Adrenal gland (tissue), 12 donors: Measurements from ENCODE around the gene EML6. TPM values are rescaled to one million over a fixed set of nuclear protein-coding genes. Genes with fewer than 3 reads are reported as not detected.
A peak's percentile ranks its signal among the peaks of the same experiment; 100 is the strongest.

ENCODE experiments used
- DNase-seq, 7 donors: peaks; one replicate each; pipeline ENCODE4 v3.0.0-alpha.2; 2019 to 2020
- H3K27ac ChIP-seq, 5 donors: fragments of 200-600 bp; sonication (generic) in 4 of 5; 1 replicate in 3 of 5; 2 replicates in 2 of 5; pipeline versions ENCODE4 v1.5.1 to v1.8.0; 2016 to 2020; ENCODE audit warnings: mild to moderate bottlenecking in 1 of 5
- H3K27me3 ChIP-seq: fragments of 200-600 bp; 2 replicates; pipeline ENCODE4 v1.8.0; 2021
- H3K36me3 ChIP-seq, 2 donors: fragments of 200-600 bp; replicated peaks in 1 of 2; 1 replicate in 1 of 2; 2 replicates in 1 of 2; pipeline versions ENCODE4 v1.5.1 to v1.8.0; 2018 to 2022
- H3K4me1 ChIP-seq, 2 donors: fragments of 200-600 bp; replicated peaks in 1 of 2; 1 replicate in 1 of 2; 2 replicates in 1 of 2; pipeline versions ENCODE4 v1.5.1 to v1.8.0; 2018 to 2021
- H3K4me3 ChIP-seq, 4 donors: fragments of 200-600 bp; sonication (generic) in 3 of 4; one replicate each; pipeline ENCODE4 v1.5.1; 2016 to 2018
- H3K9me3 ChIP-seq, 3 donors: fragments of 200-600 bp; sonication (generic) in 1 of 3; replicated peaks in 1 of 3; 1 replicate in 2 of 3; 2 replicates in 1 of 3; pipeline versions ENCODE4 v1.5.1 to v1.8.0; 2016 to 2021
- CTCF ChIP-seq, 6 experiments: fragments of 450-650 bp in 4 of 6; fragments of 200-600 bp in 2 of 6; sonication (generic) in 1 of 6; IDR thresholded peaks; 1 replicate in 5 of 6; 2 replicates in 1 of 6; pipeline versions ENCODE4 v1.5.1 to v1.8.0; 2016 to 2021; ENCODE audit warnings: antibody characterized with exemption in 6 of 6, mild to moderate bottlenecking in 2 of 6, moderate library complexity in 1 of 6
- POLR2A ChIP-seq, 2 donors: fragments of 450-650 bp; IDR thresholded peaks; one replicate each; pipeline ENCODE4 v1.6.1; 2017; ENCODE audit warnings: antibody characterized with exemption in 2 of 2, mild to moderate bottlenecking in 2 of 2, moderate library complexity in 1 of 2
- WGBS, 4 donors: extraction: QIAGEN DNeasy Blood & Tissue Kit in 2 of 4; methylation state at CpG; one replicate each; pipeline versions ENCODE4 v1.1.5 to v1.1.7; 2013 to 2017; 5-methylcytosine and 5-hydroxymethylcytosine counted together
- intact Hi-C, 2 donors: fragments of 100-400 bp; cut with DNase I; formaldehyde crosslinking; loops; one replicate each; pipeline versions ENCODE4 v1.14.1 to v1.15.0; 2022 to 2023
- polyA plus RNA-seq, 3 donors: library from polyadenylated mRNA; stranded (reverse); fragments of 200-250 nt in 2 of 3; fragments of 350-450 nt in 1 of 3; fragmentation: Illumina TruSeq in 1 of 3; extraction: RNeasy Lipid Tissue Mini Kit (QIAGEN cat#74804) in 1 of 3; gene quantifications; one replicate each; pipeline ENCODE4 v1.2.3, GENCODE V29; 2013 to 2014
- total RNA-seq, 9 donors: library from RNA; depleted of rRNA in 4 of 9; stranded (reverse); fragments of >200 nt in 4 of 9; fragments of 120-200 nt in 1 of 9; fragmentation: NEBNext Ultra II Directional in 1 of 9; extraction: Animal tissue kit (Norgen Biotek cat#: 25700) in 1 of 9; gene quantifications; one replicate each; pipeline versions ENCODE4 v1.1.0 to v1.2.4, GENCODE V29; 2013 to 2023
- donor health status: healthy with polysubstance abuse.
- donor health status: Bipolar disorder and iron deficiency.
- donor health status: DM: yes; HTN: yes; CAD: no.
- donor health status: DM: no; HTN: no; CAD: no.
- donor health status: DM: no; HTN: no; CAD: no.
- donor health status: DM: yes; HTN: yes; CAD: no.

The EML6 gene
- total and polyA plus RNA-seq, 12 donors = 6.0 to 19.3 (median 10.9) TPM

DNA sequence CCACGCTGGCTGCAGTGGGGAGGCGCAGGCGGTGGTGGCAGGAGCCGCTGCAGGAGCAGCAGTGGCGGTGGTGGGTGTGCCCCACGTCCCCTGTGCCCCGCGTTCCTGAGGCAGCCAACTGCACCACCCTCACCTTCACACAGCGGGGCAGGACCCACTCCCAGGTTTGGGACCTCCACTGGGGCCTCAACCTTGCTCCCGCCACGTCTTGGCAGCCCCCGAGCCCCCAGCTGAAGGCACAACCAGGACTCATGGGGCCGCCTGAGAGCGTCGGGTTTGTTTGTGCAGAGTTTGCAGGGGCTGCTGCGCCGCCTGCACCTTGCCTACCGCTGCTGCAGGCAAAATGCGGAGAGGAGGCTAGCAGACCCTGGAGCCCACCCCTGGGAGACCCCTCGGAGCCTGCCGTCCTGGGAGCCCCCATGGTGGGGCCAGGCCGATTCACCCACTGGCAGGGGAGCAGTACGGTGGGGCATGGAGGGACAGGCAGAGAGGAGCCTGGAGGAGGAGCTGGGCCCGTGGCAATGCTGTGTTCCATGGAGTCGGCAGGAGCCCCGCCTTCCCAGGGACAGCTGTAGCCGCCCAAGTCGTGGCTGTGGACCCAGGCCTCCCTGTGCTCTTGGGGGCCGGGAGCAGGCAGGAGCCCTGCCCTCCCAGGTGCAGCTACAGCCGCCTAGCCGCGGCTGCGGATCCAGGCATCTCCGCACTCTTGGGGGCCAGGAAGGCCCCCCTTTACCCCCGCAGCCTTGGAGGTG, 14.7 kb upstream of the EML6 start:
- Histone ChIP-seq H3K9me3 (no peaks in the 10 kb centered on the region), H3K36me3 (no peaks in the 10 kb centered on the region), H3K27ac (peak overlapping the region in 3 of 5 donors; percentile 27 to 66 (median 31)), H3K27me3 (no peaks in the 10 kb centered on the region), H3K4me1 (peaks cover 0 to 16% of the 10 kb centered on the region in 2 donors), H3K4me3 (peak overlapping the region in 2 of 4 donors; percentile 29 to 51)
- TF ChIP-seq POLR2A (IDR thresholded peaks at IDR 0.05) (no peak), CTCF (IDR thresholded peaks at IDR 0.05) (peak in 3 of 6 experiments; percentile 13 to 31 (median 19))
- DNase-seq = peak; percentile 37 to 72 (median 58)
- intact Hi-C loops = loop anchor here in 1 of 2 donors (10.0 kb wide), 2 partner anchors 184 to 604 kb away; no protein-coding TSS in a partner anchor
- 12 to 51% (median 30%) methylated on average over 6 to 35 of the region's 35 CpGs for WGBS, 4 donors

DNA sequence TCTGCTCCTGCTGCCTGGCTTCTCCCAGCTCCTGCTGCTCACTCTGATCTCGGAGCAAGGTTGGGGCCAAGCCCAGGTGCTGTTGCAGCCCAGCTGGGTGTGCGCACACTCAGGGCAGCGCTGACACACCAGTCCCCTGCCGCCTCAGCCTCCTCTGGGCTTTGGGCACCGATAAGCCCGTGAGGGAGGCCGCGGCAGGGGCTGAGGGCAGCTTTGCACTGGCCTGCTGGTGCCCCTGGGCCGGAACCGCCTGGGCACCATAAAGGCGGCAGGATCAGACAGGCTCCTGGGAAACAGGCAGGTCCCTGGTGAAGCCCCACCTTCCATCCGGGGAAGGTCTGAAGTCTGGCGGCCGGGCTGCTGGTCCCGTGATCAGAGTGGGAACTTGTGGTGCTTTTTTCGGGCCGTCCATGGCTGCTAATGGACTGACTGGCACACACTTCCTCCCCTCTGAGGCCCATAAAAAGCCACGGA, 14.1 kb upstream of the EML6 start:
- no peaks in the 10 kb centered on the region for H3K9me3 ChIP-seq
- H3K4me3 ChIP-seq = peak overlapping the region in 2 of 4 donors; percentile 29 to 51
- peaks cover 0 to 14% of the 10 kb centered on the region in 2 donors for H3K4me1 ChIP-seq
- intact Hi-C loops = loop anchor here in 1 of 2 donors (10.0 kb wide), 2 partner anchors 185 to 605 kb away; no protein-coding TSS in a partner anchor
- H3K27me3 ChIP-seq = no peaks in the 10 kb centered on the region
- peak in 5 of 7 donors; percentile 14 to 66 (median 39) for DNase-seq
- WGBS, 4 donors = 41 to 46% (median 46%) methylated on average over 8 to 18 of the region's 18 CpGs
- H3K36me3 ChIP-seq = no peaks in the 10 kb centered on the region
- TF ChIP-seq POLR2A (IDR thresholded peaks at IDR 0.05) (peak in 1 of 2 donors; percentile 4), CTCF (IDR thresholded peaks at IDR 0.05) (no peak)
- H3K27ac ChIP-seq = peak overlapping the region in 3 of 5 donors; percentile 27 to 66 (median 31)

- peaks cover 0 to 11% of the 10 kb centered on the region in 2 donors for H3K4me1 ChIP-seq
- TF ChIP-seq POLR2A (IDR thresholded peaks at IDR 0.05) = no peak
- H3K27ac ChIP-seq = no peak overlapping the region
- H3K27me3 ChIP-seq = no peaks in the 10 kb centered on the region
- H3K36me3 ChIP-seq = no peaks in the 10 kb centered on the region
- H3K4me3 ChIP-seq = no peak overlapping the region
- 75 to 93% (median 89%) methylated on average over 3 to 10 of the region's 10 CpGs for WGBS, 4 donors
- DNase-seq = no peak
- no peaks in the 10 kb centered on the region for H3K9me3 ChIP-seq
- intact Hi-C loops = no loop called here
These were observed 13.2 kb upstream of the EML6 start for GRCh38 chr2:54710216-54710615.

GRCh38 chr2:54712516-54712915, 10.9 kb upstream of the EML6 start:
- no peak overlapping the region for H3K4me3 ChIP-seq
- no peaks in the 10 kb centered on the region for H3K27me3 ChIP-seq
- H3K27ac ChIP-seq = no peak overlapping the region
- intact Hi-C loops = no loop called here
- H3K9me3 ChIP-seq = no peaks in the 10 kb centered on the region
- TF ChIP-seq POLR2A (IDR thresholded peaks at IDR 0.05) = no peak
- TF ChIP-seq CTCF (IDR thresholded peaks at IDR 0.05) = no peak
- 94 to 100% (median 95%) methylated on average over 6 of the region's 6 CpGs for WGBS, 4 donors
- H3K36me3 ChIP-seq = no peaks in the 10 kb centered on the region
- H3K4me1 ChIP-seq = peaks cover 0 to 11% of the 10 kb centered on the region in 2 donors
- no peak for DNase-seq
